ENCODE results near the gene MXD4. TPM values are rescaled to one million over a fixed set of nuclear protein-coding genes. Genes with fewer than 3 reads are reported as not detected.

MXD4 gene
- total and polyA plus RNA-seq, 9 of the 15 experiments (the other 6 are each of a cell fraction or from before 2014, with no cell fraction given): 0.06 to 13.5 (median 5.9) TPM

DNA sequence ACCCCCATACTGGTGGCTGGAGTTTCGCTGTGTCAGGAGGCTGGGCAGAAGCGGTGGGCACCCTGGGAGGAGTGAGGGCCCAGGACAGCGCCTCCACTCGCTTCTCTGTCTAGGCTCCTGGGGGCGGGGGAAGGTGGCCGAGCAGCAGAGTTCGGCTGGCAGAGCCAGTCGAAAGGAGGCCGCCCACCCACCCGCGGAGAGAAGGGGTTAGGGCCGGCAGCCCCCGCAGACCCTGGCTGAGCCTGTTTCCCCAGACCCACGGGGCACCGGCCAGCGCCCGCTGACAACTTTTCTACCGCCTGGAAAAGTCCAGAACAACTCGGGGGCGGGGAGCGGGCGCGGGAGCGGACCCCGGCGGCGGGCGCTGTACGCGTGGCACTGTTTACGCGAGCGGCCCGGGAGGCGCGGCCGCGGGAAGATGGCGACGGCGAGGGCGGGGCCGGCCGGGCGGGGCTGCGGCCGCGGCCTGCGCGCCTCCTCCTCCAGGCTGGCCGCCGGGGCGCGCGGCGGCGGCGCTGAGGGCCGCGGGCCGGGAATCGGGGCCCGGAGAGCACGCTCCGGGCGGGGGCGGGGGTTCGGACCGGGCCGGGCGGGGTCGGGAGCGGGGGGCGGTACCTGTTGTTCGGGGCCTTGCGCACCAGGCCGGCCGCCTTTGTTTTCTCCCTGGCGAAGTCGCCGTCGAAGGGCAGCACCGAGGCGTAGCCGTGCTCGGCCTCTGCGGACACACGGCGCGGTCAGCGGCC, 628 bp downstream of the MXD4 start (continued):
- TF ChIP-seq, protein P1, sequence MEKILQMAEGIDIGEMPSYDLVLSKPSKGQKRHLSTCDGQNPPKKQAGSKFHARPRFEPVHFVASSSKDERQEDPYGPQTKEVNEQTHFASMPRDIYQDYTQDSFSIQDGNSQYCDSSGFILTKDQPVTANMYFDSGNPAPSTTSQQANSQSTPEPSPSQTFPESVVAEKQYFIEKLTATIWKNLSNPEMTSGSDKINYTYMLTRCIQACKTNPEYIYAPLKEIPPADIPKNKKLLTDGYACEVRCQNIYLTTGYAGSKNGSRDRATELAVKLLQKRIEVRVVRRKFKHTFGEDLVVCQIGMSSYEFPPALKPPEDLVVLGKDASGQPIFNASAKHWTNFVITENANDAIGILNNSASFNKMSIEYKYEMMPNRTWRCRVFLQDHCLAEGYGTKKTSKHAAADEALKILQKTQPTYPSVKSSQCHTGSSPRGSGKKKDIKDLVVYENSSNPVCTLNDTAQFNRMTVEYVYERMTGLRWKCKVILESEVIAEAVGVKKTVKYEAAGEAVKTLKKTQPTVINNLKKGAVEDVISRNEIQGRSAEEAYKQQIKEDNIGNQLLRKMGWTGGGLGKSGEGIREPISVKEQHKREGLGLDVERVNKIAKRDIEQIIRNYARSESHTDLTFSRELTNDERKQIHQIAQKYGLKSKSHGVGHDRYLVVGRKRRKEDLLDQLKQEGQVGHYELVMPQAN (IDR thresholded peaks at IDR 0.05; ENCODE audit: borderline replicate concordance): 0 out of 2 replicates have a peak, but pooled peaks have one; percentile 50
- TF ChIP-seq CBX3 (IDR thresholded peaks at IDR 0.05; ENCODE audit: borderline replicate concordance in 1 of 2, low read length in 2 of 2) (no peak), ZC3H4 (CRISPR knock-in tag; IDR thresholded peaks at IDR 0.05; ENCODE audit: borderline replicate concordance) (no peak), MBD2 (IDR thresholded peaks at IDR 0.05; ENCODE audit: borderline replicate concordance, low read depth) (no peak), HDAC6 (IDR thresholded peaks at IDR 0.05; ENCODE audit: low read depth, low read length) (no peak), DPF2 (IDR thresholded peaks at IDR 0.05) (no peak), ZFX (CRISPR knock-in tag; IDR thresholded peaks at IDR 0.05) (peak; percentile 74), MYC (IDR thresholded peaks at IDR 0.05; ENCODE audit: low read depth, low read length) (peak; percentile 61), MYC (CRISPR knock-in tag; IDR thresholded peaks at IDR 0.05; ENCODE audit: borderline replicate concordance, low read depth) (no peak), FOXJ2 (tag; IDR thresholded peaks at IDR 0.05) (no peak; the same call in 1 of the 2 replicates)
- TF ChIP-seq, protein P2, sequence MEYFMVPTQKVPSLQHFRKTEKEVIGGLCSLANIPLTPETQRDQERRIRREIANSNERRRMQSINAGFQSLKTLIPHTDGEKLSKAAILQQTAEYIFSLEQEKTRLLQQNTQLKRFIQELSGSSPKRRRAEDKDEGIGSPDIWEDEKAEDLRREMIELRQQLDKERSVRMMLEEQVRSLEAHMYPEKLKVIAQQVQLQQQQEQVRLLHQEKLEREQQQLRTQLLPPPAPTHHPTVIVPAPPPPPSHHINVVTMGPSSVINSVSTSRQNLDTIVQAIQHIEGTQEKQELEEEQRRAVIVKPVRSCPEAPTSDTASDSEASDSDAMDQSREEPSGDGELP (CRISPR knock-in tag; IDR thresholded peaks at IDR 0.05; ENCODE audit: borderline replicate concordance): peak; percentile 47; the same call in 1 of the 2 replicates
- TF ChIP-seq, protein P3, sequence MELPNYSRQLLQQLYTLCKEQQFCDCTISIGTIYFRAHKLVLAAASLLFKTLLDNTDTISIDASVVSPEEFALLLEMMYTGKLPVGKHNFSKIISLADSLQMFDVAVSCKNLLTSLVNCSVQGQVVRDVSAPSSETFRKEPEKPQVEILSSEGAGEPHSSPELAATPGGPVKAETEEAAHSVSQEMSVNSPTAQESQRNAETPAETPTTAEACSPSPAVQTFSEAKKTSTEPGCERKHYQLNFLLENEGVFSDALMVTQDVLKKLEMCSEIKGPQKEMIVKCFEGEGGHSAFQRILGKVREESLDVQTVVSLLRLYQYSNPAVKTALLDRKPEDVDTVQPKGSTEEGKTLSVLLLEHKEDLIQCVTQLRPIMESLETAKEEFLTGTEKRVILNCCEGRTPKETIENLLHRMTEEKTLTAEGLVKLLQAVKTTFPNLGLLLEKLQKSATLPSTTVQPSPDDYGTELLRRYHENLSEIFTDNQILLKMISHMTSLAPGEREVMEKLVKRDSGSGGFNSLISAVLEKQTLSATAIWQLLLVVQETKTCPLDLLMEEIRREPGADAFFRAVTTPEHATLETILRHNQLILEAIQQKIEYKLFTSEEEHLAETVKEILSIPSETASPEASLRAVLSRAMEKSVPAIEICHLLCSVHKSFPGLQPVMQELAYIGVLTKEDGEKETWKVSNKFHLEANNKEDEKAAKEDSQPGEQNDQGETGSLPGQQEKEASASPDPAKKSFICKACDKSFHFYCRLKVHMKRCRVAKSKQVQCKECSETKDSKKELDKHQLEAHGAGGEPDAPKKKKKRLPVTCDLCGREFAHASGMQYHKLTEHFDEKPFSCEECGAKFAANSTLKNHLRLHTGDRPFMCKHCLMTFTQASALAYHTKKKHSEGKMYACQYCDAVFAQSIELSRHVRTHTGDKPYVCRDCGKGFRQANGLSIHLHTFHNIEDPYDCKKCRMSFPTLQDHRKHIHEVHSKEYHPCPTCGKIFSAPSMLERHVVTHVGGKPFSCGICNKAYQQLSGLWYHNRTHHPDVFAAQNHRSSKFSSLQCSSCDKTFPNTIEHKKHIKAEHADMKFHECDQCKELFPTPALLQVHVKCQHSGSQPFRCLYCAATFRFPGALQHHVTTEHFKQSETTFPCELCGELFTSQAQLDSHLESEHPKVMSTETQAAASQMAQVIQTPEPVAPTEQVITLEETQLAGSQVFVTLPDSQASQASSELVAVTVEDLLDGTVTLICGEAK (IDR thresholded peaks at IDR 0.05): peak; percentile 40; the same call in 1 of the 2 replicates
- TF ChIP-seq, protein P3 (CRISPR knock-in tag; IDR thresholded peaks at IDR 0.05): no peak

All from K562 (cell line).